Right ventricle myocardium superior (tissue), 1 donor: Measurements from ENCODE around the gene MFAP5. TPM values are rescaled to one million over a fixed set of nuclear protein-coding genes. Genes with fewer than 3 reads are reported as not detected.

Experiments
- ATAC-seq: fragments of 200-7000 bp; cut with Tn5 transposase; one replicate; pipeline ENCODE4 v1.9.1; 2020; ENCODE audit warnings: mild to moderate bottlenecking; ENCODE audit not compliant: poor library complexity
- DNase-seq: peaks from one replicate; pipeline ENCODE4 v3.0.0-alpha.2; 2020
- intact Hi-C: fragments of 100-400 bp; cut with DNase I; formaldehyde crosslinking; loops from one replicate; pipeline ENCODE4 v1.11.2; 2022
- long read RNA-seq: library from polyadenylated mRNA; unstranded; transcript quantifications from one replicate; pipeline ENCODE4 v2.0.0, GENCODE V29; 2021
- total RNA-seq: library from RNA; stranded (reverse); fragmentation: NEBNext Ultra II Directional; extraction: Animal tissue kit (Norgen Biotek cat#: 25700); gene quantifications from one replicate; pipeline ENCODE4 v1.2.1, GENCODE V29; 2021
- donor health status: DM: no; HTN: yes; CAD: no; lungs with severe emphysema.

MFAP5 gene, protein sequence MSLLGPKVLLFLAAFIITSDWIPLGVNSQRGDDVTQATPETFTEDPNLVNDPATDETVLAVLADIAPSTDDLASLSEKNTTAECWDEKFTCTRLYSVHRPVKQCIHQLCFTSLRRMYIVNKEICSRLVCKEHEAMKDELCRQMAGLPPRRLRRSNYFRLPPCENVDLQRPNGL
- total RNA-seq, result 45.9 TPM
- long read RNA-seq, transcript MFAP5-201 (10 exons, 2,845 nt), result major isoform, 18 of 32 reads
- long read RNA-seq, partial matches to known transcripts, result 1 of 32 reads
- long read RNA-seq, other reads (novel, unspliced or antisense), result 9 of 32 reads

DNA sequence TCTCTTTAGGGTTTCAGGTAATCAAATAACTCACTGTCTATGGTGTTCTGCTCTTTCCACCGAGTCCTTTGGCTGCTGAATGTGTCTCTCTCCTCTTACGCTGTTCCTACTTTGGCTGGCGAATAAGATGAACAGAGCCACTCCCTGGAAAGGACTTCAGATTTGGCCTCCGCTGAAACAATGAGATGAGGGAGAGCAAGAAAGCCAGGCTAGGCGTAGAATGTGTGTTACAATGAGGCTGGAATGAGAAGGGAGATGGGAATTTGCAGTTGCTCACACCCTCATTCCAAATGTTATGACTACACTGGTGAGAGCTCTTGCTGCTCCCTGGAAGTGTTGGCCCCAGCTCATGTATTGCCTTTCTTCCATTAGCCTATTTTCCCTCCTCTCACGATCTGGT lies at the start of gene MFAP5:
Gene MFAP5, minus strand, starts transcription at position 234 of the 400 bp plus-strand sequence. CDS start 722 bp downstream, outside the sequence.
- ATAC-seq (peak; percentile 61), DNase-seq (no peak)
- intact Hi-C loops, result no loop called here

DNA sequence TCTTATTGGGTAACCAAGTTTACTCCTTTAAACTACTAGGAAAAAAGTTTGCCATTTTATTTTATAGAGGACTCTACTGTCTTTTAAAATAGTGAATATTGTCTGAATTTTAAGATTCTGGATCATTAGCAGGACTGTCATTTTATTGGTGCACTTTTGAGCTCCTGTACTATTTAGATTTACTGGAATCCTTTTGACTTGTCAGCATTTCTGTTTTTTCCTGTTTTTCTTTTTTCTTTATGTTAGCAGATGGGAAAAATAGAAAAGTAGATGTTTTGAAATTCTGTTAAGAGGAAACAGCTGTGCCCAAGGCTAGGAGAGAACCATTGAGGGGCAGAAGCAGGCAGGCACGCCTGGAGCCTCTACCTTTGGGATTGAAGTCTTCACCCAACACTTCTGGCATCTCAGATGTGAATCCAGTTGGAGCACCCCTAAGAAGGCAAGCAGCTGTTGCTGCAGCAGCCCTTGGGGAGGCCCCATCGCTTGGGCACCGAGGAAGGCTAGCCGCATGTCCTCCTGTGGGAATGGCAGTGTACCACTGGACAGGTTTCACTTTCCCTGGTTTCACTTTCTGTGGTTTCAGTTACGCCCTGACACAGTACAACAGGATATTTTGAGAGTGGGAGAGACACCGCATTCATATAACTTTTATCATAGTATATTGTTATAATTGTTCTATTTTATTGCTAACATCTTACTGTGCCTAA lies 46.7 kb upstream of the MFAP5 start:
- DNase-seq (peak; percentile 52), ATAC-seq (peak; percentile 81)
- intact Hi-C loops, result no loop called here

DNA sequence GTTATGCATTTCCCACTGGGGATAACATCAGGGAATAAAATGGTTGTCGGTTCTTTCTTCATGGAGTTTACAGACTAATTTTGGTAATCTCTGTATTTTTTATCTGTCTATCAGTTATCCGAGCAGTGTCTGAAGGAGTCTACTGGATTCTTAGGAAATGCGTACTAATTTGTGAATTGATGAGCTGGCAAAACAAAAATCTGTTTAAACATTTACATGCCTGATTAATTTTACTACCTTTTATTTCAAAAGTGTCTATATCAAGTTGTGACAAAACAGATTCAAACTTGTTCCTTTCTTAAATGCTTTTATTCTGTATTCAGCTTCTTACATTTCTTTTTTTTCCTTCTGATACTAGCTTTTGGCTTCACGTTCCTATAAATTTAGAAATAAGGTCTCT lies 39.5 kb upstream of the MFAP5 start:
- ATAC-seq (no peak), DNase-seq (no peak)
- intact Hi-C loops, result no loop called here

DNA sequence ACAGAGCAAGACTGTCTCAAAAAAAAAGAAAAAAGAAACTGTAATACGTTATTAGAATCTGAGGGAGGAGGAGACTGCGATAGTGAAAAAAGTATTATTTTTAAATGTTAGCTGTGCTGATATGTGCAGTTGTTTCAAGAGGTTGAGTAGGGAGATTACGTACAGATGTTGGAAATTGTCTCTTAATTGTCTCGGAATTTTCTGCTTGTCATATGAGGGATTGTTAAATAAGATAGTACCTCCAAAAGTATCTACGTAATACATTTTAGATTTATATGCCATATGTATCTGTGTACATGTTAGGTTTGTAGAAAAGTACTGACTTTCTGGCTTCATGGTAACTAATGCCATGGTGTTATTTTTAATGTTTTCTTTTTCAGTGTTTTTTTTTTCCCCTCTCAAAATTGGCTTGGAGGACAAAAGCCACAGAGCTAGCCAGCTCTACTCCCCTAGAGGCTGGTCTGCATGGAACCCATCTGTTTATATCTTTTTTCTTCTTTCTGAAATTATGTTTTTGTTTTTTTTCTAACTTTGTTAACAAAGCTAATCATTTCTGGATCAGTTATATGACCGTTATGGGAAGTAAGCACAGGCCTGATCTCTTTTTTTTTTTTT lies 38.5 kb upstream of the MFAP5 start:
- intact Hi-C loops, result no loop called here

DNA sequence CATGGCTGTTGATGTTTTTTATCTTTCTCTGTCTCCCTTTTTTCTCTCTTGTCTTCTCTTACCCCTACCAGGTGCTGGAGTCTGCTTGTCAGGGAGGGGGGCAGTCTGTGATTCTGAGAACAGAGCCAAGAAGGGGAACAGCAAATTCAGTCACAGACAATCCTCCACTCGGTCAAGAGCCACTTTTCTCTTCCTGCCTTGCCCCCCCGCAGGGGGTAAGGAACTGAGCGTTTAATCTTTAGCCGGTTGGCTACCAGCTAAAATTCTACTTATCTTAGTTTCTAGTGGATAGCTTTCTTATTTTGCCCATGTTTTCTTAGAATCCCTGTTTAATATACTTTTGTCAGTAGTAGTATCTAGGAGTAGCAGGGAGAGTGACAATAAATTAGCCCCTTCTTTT lies 37.1 kb upstream of the MFAP5 start:
- no peak for DNase-seq
- no peak for ATAC-seq
- intact Hi-C loops, result no loop called here

More for the DNA sequence above, 38.5 kb upstream of the MFAP5 start:
- DNase-seq (no peak), ATAC-seq (no peak)

DNA sequence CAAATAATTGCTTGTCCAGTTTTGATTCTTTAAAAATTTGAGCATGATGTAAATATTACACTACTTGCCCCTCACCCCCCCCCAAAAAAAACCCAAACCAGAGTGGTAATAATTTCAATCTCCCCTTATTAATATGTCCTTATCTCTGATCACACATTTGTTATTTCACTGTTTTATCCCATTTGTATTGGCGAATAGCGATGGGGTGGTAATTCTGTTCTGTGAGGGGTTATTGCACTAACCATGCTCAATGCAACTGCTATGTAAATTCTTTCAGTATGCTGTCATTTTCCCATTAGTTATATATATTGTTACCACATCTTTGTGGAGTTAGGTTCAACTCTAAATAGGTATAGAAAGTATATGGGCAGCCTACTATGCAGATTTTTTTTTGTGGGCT lies 36.3 kb upstream of the MFAP5 start:
- DNase-seq (no peak), ATAC-seq (no peak)
- intact Hi-C loops, result no loop called here

DNA sequence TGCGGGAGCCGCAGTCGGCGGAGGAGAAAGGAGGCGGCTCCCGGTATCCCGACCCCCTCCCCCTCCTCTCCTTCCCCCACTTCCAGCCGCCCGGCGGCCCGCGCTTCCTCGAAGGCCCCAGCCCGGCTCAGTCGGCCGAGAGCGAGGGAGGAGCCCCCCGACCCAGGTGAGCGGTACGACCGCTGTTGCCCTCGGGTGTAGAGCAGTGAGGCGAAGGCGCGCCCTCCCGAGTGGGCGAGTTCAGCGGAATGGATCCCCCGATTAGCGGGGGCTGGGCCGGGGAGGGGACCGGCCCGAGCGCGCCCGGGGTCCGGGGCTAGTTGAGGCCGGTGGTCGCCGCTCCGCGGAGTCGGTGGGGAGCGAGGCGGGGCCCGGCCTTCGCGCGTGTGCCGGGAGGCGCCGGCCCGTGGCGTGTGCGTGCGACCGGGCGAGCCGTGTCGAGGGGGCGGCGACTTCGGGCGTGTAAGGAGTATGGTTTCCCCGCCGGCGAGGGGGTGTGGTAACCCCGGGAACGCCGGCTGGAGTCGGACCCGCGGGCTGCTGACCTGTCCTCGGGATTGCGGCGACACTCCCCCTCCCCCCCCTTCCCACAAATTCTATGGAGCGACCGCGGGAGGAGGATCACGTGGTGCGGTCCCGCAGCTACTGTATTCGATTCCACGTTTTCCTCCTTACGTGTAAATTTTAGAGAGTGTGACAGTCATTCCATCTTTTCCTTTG lies 35.7 kb upstream of the MFAP5 start:
- intact Hi-C loops, result no loop called here
- ATAC-seq, result peak; percentile 80
- DNase-seq, result peak; percentile 83

DNA sequence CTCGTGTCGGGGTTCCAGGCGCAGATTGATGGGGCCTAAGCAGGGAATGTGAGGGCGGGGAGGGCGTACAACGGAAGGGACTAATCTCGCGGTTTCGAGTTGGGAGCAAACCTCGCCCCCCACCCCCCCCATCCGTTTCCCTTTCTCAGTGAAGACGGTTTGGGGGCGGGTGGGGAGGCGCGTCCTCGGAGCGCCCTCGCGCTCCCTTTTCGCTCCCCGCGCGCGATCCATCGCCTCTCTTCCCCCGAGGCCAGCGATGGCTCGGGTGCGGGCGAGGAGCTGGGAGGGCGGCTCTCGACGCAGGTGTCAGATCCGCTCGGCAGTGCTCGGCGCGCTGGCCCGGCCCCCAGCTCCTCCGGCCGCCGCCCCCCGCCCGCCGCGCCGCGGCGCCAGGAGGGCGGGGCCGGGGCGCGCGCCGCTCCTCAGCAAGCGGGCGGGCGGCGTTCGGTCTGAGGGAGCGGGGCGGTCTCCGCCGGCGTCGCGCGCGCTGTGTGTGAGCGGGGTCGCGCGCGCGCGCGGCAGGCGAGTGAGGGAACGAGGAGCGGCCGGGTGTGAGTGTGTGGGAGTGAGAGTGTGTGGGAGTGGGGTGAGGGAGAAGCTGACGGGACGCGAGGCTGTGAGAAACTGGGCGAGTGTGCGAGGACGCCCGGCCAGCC lies 35.0 kb upstream of the MFAP5 start, which contains the start of gene RIMKLB:
Gene RIMKLB, plus strand, starts transcription at position 516 of the 656 bp plus-strand sequence. CDS start 15,876 bp downstream, outside the sequence.
- DNase-seq, result peak; percentile 91
- intact Hi-C loops, result no loop called here
- peak; percentile 91 for ATAC-seq

DNA sequence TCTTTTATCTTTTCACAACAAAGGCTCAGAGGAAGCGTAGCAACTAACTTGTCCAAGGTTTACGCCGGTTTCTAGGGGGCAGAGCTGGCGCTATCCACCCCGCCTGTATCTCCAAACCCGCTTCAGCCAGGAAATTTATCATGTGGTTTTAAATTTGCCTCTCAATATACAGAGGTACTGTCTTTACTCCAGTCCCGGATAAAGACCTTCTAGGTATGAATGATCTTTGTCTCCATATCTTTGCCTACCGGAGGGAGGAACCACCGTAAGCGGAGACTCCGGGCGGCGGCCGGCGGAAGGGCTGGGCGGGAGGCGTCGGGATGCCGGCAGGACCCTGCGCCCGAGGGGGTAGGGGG lies 34.5 kb upstream of the MFAP5 start:
- no peak for DNase-seq
- intact Hi-C loops, result no loop called here

DNA sequence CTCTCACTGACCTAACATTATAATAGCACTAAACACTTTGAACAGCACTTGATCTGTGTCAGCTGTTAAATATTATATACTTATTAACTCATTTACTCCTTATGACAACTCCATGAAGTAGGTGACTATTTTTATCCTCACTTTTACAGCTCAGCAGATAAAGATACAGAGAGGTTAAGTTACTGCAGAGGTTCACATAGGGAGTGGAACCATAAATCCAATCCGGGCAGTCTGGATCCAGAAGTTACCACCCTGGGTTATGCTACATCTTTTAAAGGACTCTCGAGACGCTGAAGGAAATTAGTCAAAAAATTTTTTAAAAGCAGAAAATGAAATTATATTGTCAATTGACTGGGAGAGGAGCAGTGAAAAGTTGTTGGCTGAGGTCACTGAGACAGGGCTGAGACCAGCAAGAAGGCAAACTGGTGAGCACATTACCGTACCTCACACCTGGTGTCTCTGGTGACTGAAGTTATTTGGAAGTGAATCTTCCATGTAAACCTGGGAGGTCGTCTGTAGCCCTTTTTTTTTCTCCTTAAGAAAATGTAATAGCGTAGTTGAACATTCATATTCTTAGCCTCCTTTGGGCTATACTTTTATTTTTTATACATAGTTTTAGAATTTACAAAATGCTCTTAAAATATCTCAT lies 33.9 kb upstream of the MFAP5 start:
- DNase-seq (no peak), ATAC-seq (no peak)
- intact Hi-C loops, result no loop called here

More for the DNA sequence above, 34.5 kb upstream of the MFAP5 start:
- ATAC-seq, result peak; percentile 25

DNA sequence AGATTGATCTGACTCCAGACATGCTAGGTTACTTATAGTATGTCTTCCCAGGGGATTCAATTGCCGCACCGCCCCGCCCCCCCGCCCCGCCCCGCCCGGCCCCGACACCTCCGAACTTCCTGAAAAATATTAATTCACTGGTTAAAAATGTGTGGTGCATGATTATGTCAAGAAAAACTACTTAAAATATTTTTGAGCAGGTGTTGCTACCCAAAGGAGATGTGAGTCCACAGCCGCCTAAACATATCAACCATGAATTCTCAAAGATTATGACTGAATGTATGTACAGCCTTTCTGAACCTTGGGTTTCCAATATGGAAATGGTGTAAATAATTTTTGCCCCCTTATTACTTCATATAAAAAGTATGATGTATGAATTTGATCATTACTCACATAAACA lies 32.5 kb upstream of the MFAP5 start:
- ATAC-seq (no peak), DNase-seq (no peak)
- intact Hi-C loops, result no loop called here

DNA sequence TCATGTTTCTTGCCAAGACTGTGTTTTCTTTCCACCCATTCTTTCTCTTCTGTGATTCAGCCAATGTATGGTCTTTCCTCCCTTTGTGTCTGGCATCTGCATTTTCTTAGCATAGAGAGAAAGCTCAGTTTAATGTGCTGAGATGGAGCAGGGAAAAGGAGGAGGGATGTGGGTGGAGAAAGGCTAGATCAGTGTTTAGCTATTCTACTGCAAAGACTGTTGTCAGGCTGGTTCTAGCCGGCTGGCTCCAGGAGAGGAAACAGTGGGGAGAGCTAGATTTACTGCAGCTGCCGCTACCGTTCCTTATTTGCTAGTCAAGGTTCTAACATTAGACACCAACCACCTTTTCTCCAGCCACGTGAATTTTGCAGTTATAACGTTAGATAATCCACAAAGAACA lies 29.9 kb upstream of the MFAP5 start:
- DNase-seq, result no peak
- intact Hi-C loops, result no loop called here
- ATAC-seq, result no peak

DNA sequence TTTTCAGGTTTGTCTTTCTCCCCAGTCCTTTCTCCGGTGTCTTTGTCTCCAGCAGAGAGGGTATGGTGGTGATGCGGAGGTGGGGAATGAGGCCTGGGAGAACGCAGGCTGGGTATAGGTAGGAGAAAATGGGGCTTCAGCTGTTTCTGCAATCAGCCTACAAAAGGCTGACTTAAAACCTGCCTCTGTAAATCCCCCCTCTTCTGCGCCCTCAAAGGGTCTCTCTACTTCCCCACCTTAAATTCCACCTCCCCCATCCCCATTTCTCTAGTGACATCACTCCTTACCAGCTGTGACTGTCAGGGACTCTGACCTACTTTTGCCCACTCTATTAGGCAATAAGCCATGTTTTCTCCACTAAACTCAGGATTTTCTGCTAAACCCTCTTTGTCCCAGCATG lies 27.1 kb upstream of the MFAP5 start:
- intact Hi-C loops, result loop anchor here (10.0 kb wide), 1 partner anchor 135 kb away; the partner anchor contains the start of gene A2ML1

DNA sequence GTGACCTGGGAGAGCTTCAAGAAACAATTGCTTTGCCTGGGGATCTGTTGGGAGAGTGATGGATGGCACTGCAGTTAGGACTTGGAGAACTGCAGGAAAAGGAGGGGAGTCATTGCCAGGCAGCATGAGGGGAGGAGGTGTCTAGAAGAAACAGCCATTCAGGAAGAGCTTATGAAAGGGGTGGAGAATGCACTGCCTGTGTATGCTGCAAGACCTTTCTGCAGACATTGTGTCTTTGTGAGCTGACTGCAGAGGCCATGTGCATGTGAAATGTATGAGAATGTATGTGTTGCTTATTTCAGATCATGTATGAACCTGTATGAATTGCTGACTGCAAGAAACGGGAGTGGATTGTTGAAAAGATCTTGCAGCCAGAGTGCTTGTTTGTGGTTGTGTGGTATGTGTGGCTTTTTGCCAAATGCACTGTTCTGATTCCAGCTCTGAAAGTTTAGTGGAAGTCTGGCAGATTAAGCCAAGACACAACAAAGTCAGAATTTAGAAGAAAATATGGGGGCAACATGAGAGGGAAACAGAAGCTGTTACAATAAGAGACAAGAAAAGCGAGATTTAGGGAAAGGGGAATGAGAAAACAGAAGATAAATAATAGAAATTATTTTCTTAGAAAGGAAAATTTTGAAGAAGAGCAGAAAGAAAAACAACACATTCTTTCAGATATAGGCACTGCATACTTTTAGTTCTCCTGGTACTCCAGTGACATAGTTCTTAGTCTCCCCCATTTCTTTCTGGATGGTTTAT lies 25.4 kb upstream of the MFAP5 start:
- no peak for DNase-seq
- ATAC-seq, result peak; percentile 90
- intact Hi-C loops, result loop anchor here (10.0 kb wide), 1 partner anchor 137 kb away; the partner anchor contains the start of gene A2ML1

More for the DNA sequence above, 27.1 kb upstream of the MFAP5 start:
- ATAC-seq (no peak), DNase-seq (no peak)

DNA sequence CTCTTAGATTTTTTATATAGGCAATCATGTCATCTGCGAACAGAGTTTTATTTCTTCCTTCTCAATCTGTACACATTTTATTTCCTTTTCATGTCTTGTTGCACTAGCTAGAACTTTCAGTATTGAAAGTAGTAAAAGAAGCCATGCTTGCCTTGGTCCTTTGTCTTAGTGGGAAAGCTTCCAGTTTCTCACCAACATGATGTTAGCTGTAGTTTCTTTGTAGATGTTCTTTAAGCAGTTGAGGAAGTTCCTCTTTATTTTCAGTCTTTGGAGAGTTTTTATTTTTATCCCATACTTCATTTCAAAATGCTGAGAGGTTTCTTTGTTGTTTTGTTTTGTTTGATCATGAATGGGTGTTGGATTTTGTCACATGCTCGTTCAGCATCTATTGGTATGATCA lies 22.4 kb upstream of the MFAP5 start:
- ATAC-seq (no peak), DNase-seq (no peak)
- intact Hi-C loops, result loop anchor here (10.0 kb wide), 1 partner anchor 140 kb away; the partner anchor contains the start of gene A2ML1

DNA sequence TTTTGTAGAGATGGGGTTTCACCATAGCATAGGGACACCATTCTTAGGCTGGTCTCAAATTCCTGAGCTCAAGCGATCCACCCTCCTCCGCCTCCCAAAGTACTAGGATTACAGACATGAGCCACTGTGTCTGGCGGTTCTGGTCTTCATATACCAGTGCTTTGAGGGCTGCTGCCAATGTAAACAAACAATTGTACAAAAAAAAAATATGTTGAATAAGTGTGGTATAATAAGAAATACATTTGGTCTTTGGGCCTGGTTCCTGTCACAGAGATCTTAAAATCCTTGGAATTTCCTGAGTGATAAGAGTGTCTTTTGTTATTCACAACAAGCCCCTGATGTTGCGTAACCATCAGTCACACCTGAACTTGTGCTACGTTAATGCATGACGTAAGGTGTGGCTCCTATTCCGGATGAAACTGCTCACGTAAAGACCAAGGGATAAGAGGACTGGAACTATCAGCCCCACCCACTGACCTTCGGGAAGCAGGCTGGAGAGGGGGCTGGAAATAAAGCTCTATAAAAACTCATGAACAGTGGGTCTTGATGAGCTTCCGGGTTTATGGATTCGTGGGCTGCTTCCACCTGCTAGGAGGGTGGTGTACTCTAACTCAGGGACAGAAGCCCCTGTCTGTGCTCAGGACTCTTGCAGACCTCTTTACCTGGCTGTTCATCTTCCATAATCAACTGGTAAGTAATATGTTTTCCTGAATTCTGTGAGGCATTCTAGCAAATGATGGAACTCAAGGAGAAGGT lies 18.7 kb upstream of the MFAP5 start:
- intact Hi-C loops, result loop anchor here (5.0 to 10.0 kb wide), 3 partner anchors 143 to 366 kb away; partner anchors contain the start of gene A2ML1
- ATAC-seq (peak; percentile 22), DNase-seq (no peak)
